GM23338 (cell line): ENCODE data around the gene KAT6B. TPM values are rescaled to one million over a fixed set of nuclear protein-coding genes. Genes with fewer than 3 reads are reported as not detected.

Experiments used
- ATAC-seq: fragments of 200-7000 bp; cut with Tn5 transposase; 3 replicates; pipeline ENCODE4 v1.9.1; 2020
- DNase-seq: peaks from one replicate; pipeline ENCODE4 v3.0.0-alpha.2; 2015; ENCODE audit warnings: low spot score
- H2AFZ ChIP-seq: fragments of 200-600 bp; sonication (generic); 2 replicates; pipeline ENCODE4 v1.8.0; 2016; ENCODE audit warnings: antibody characterized with exemption, mild to moderate bottlenecking, moderate library complexity
- H3F3A ChIP-seq: fragments of 200-600 bp; sonication (generic); replicated peaks from 2 replicates; pipeline ENCODE4 v1.8.0; 2017; ENCODE audit warnings: antibody characterized with exemption, mixed run types, low read depth
- H3K27ac ChIP-seq: fragments of 200-600 bp; sonication (generic); 2 replicates; pipeline ENCODE4 v1.6.1; 2016; ENCODE audit warnings: low read depth
- H3K27me3 ChIP-seq: fragments of 200-600 bp; sonication (generic); 2 replicates; pipeline ENCODE4 v1.8.0; 2016; ENCODE audit warnings: mild to moderate bottlenecking, mixed run types, moderate library complexity; ENCODE audit not compliant: insufficient read depth
- H3K36me3 ChIP-seq: fragments of 200-600 bp; sonication (generic); 2 replicates; pipeline ENCODE4 v1.8.0; 2016; ENCODE audit warnings: mild to moderate bottlenecking; ENCODE audit not compliant: insufficient read depth
- H3K4me1 ChIP-seq: fragments of 200-600 bp; sonication (generic); 2 replicates; pipeline ENCODE4 v1.8.0; 2016; ENCODE audit warnings: mild to moderate bottlenecking, moderate library complexity; ENCODE audit not compliant: insufficient read depth
- H3K4me2 ChIP-seq: fragments of 200-600 bp; sonication (generic); 2 replicates; pipeline ENCODE4 v1.7.1; 2017; ENCODE audit warnings: mixed run types
- H3K4me3 ChIP-seq: fragments of 200-600 bp; sonication (generic); 2 replicates; pipeline ENCODE4 v1.6.1; 2016; ENCODE audit warnings: mixed run types
- H3K79me2 ChIP-seq: fragments of 200-600 bp; sonication (generic); replicated peaks from 2 replicates; pipeline ENCODE4 v1.8.0; 2017; ENCODE audit warnings: mild to moderate bottlenecking; ENCODE audit not compliant: insufficient read depth
- H3K9me2 ChIP-seq: fragments of 200-600 bp; sonication (generic); 2 replicates; pipeline ENCODE4 v1.8.0; 2017; ENCODE audit not compliant: insufficient read depth
- H4K20me1 ChIP-seq: fragments of 200-600 bp; sonication (generic); replicated peaks from 2 replicates; pipeline ENCODE4 v1.8.0; 2017; ENCODE audit warnings: mild to moderate bottlenecking; ENCODE audit not compliant: insufficient read depth
- H3K27ac Mint-ChIP-seq: 2 replicates; pipeline ENCODE4 v1.8.0; 2020; ENCODE audit warnings: inconsistent platforms, mild to moderate bottlenecking, moderate library complexity, mixed read lengths
- H3K27me3 Mint-ChIP-seq: 3 replicates; pipeline ENCODE4 v1.8.0; 2022; ENCODE audit warnings: low read depth, mild to moderate bottlenecking, moderate library complexity, mixed read lengths, inconsistent platforms; ENCODE audit not compliant: insufficient read depth, poor library complexity
- H3K36me3 Mint-ChIP-seq: 3 replicates; pipeline ENCODE4 v1.8.0; 2021; ENCODE audit warnings: low read depth, mild to moderate bottlenecking, inconsistent platforms, moderate library complexity, mixed read lengths
- H3K4me1 Mint-ChIP-seq: 3 replicates; pipeline ENCODE4 v1.8.0; 2020; ENCODE audit warnings: mild to moderate bottlenecking, inconsistent platforms, mixed read lengths
- H3K4me3 Mint-ChIP-seq: 3 replicates; pipeline ENCODE4 v1.8.0; 2021; ENCODE audit warnings: moderate library complexity, mild to moderate bottlenecking, inconsistent platforms, mixed read lengths
- H3K9me3 Mint-ChIP-seq: 3 replicates; pipeline ENCODE4 v1.8.0; 2020; ENCODE audit warnings: moderate library complexity, mild to moderate bottlenecking, inconsistent platforms, mixed read lengths
- ETS1 ChIP-seq: IDR thresholded peaks from 2 replicates; pipeline ENCODE4 v1.6.1; 2016; ENCODE audit warnings: antibody characterized with exemption
- EZH2phosphoT487 ChIP-seq: fragments of 200-600 bp; sonication (generic); IDR thresholded peaks from one replicate; pipeline ENCODE4 v1.8.1; 2018; ENCODE audit warnings: antibody characterized with exemption; ENCODE audit not compliant: unreplicated experiment
- JUNB ChIP-seq: IDR thresholded peaks from one replicate; pipeline ENCODE4 v1.6.1; 2016; ENCODE audit warnings: antibody characterized with exemption; ENCODE audit not compliant: unreplicated experiment
- NANOG ChIP-seq: IDR thresholded peaks from 2 replicates; pipeline ENCODE4 v1.6.1; 2016; ENCODE audit warnings: antibody characterized with exemption, borderline replicate concordance
- POLR2AphosphoS5 ChIP-seq: IDR thresholded peaks from 2 replicates; pipeline ENCODE4 v1.6.1; 2016; ENCODE audit warnings: antibody characterized with exemption, low read depth
- STAT1 ChIP-seq: IDR thresholded peaks from one replicate; pipeline ENCODE4 v1.6.1; 2016; ENCODE audit warnings: antibody characterized with exemption; ENCODE audit not compliant: unreplicated experiment
- ZNF331 ChIP-seq: fragments of 250-450 bp; sonication (Bioruptor Pico); IDR thresholded peaks from 2 replicates; pipeline ENCODE4 v1.5.0; 2020; ENCODE audit warnings: low read depth, mild to moderate bottlenecking, moderate library complexity
- ZNF462 ChIP-seq: fragments of 250-450 bp; sonication (Bioruptor Pico); IDR thresholded peaks from 2 replicates; pipeline ENCODE4 v1.5.0; 2020; ENCODE audit warnings: mild to moderate bottlenecking, moderate library complexity
- polyA plus RNA-seq: library from polyadenylated mRNA; unstranded; fragments of >200 nt; fragmentation: Nextera tagmentation; extraction: Ambion mirVana; gene quantifications from 2 replicates; pipeline ENCODE4 v1.2.1, GENCODE V29; 2016
- total RNA-seq: library from RNA; depleted of rRNA; stranded (reverse); fragments of >200 nt; shearing (Covaris generic); gene quantifications from 2 replicates; pipeline ENCODE4 v1.2.3, GENCODE V29; 2014

KAT6B gene
- total and polyA plus RNA-seq, 2 experiments from 2014 or later: 21.3 to 31.4 TPM

- TF ChIP-seq ZNF462 (CRISPR knock-in tag): no peak
- no peak for TF ChIP-seq POLR2AphosphoS5
- no peak for TF ChIP-seq NANOG
- no peak for TF ChIP-seq ZNF331 (CRISPR knock-in tag)
- TF ChIP-seq EZH2phosphoT487: no peak
Observed at GRCh38 chr10:75020168-75020567, 193.8 kb downstream of the KAT6B start (continued).

GRCh38 chr10:75021379-75022249 is 195.2 kb downstream of the KAT6B start:
- Mint-ChIP-seq H3K4me1 (peaks cover 14% of the 10 kb centered on the region), H3K4me3 (no peak overlapping the region), H3K27me3 (no peaks in the 10 kb centered on the region), H3K27ac (no peak overlapping the region), H3K36me3 (peaks cover 25% of the 10 kb centered on the region), H3K9me3 (no peaks in the 10 kb centered on the region)
- H3K4me1 ChIP-seq: no peaks in the 10 kb centered on the region
- H3K27ac ChIP-seq: peak overlapping the region; percentile 74; the same call in 1 of the 2 replicates
- no peaks in the 10 kb centered on the region for H3K79me2 ChIP-seq
- H4K20me1 ChIP-seq: no peaks in the 10 kb centered on the region
- no peak for ATAC-seq
- no peak overlapping the region for H3K4me2 ChIP-seq
- peaks cover 7% of the 10 kb centered on the region for H3K36me3 ChIP-seq
- no peaks in the 10 kb centered on the region for H3K9me2 ChIP-seq
- no peak overlapping the region for H2AFZ ChIP-seq
- H3F3A ChIP-seq: no peaks in the 10 kb centered on the region
- no peaks in the 10 kb centered on the region for H3K27me3 ChIP-seq
- H3K4me3 ChIP-seq: no peak overlapping the region
- no peak for DNase-seq
- no peak for TF ChIP-seq ZNF331 (CRISPR knock-in tag)
- TF ChIP-seq STAT1: no peak
- no peak for TF ChIP-seq ETS1
- TF ChIP-seq JUNB: no peak
- no peak for TF ChIP-seq ZNF462 (CRISPR knock-in tag)
